ENCODE data around the gene LMNTD2.

DNA sequence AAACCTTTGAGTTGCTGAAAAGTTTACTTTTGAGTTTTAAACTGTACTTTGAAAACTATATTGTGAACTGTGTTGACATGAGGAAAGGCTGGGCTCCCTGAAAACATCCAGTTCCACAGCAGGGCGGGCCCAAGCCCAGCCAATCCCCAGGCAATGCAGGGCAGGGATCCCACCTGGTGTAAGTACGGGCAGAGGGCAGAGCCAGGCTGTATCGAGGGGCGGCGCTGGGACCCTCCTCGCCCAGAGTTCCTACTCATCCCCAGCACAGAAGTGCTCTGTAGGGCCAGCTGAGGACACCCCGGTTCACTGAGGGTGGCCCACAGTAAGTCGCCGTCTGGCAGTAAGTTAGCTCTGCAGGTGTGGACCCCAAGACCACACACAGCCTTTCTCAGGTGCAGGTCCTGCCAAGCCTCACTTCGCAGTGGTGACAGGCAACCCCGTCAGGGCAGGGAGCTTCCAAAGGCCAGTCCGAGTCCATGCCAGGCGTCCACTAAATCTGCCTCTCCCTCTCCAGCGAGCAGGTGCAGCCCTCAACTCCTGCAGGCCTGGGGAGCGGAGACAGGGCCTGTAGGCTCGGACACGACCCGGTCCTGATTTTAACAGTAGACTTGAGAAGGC lies 6.6 kb upstream of the LMNTD2 start:
- TF ChIP-seq POLR2A (IDR thresholded peaks at IDR 0.05; ENCODE audit: low read depth, low read length): no peak
- TF ChIP-seq POLR2AphosphoS5 (IDR thresholded peaks at IDR 0.05; ENCODE audit: low read depth, low read length): no peak
- no peak for TF ChIP-seq TAF1 (IDR thresholded peaks at IDR 0.05; ENCODE audit: borderline replicate concordance, low read depth, low read length)
